22Rv1 (cell line): Measurements from ENCODE around the gene LAMTOR4.
A peak's percentile ranks its signal among the peaks of the same experiment; 100 is the strongest.

Source experiments
- H3K27ac ChIP-seq: fragments of 450-650 bp; 2 replicates; pipeline ENCODE4 v1.5.1; 2017
- CTCF ChIP-seq: fragments of 450-650 bp; IDR thresholded peaks from 2 replicates; pipeline ENCODE4 v1.5.1; 2017; ENCODE audit warnings: mild to moderate bottlenecking
- ZFX ChIP-seq: fragments of 450-650 bp; IDR thresholded peaks from 2 replicates; pipeline ENCODE4 v1.6.1; 2017; ENCODE audit warnings: antibody characterized with exemption, borderline replicate concordance

The LAMTOR4 gene

GRCh38 chr7:100148559-100149328, at the start of gene LAMTOR4:
Gene LAMTOR4 (plus strand): TSS chr7:100148918. CDS start chr7:100148973, 55 bp downstream.
- TF ChIP-seq CTCF (no peak), ZFX (no peak)
- H3K27ac ChIP-seq, result peak within 1 kb of the TSS; percentile 76

- peak overlapping the region; percentile 100 for H3K27ac ChIP-seq
- TF ChIP-seq ZFX, result no peak
- TF ChIP-seq CTCF, result no peak
Observed at GRCh38 chr7:100099452-100099851, 49.3 kb upstream of the LAMTOR4 start.

GRCh38 chr7:100100420-100101015, 48.2 kb upstream of the LAMTOR4 start:
- H3K27ac ChIP-seq, result peak overlapping the region; percentile 100
- TF ChIP-seq ZFX, result no peak
- no peak for TF ChIP-seq CTCF

GRCh38 chr7:100101016-100101862, 47.5 kb upstream of the LAMTOR4 start, which contains the start of the genes AP4M1 and MCM7:
Gene AP4M1 (plus strand): TSS chr7:100101643. CDS start chr7:100101715, 72 bp downstream.
Gene MCM7 (minus strand): TSS chr7:100101397. CDS start chr7:100101294, 103 bp downstream.
- TF ChIP-seq ZFX, result no peak
- TF ChIP-seq CTCF, result no peak
- H3K27ac ChIP-seq, result peak within 1 kb of the TSS; percentile 100

GRCh38 chr7:100102950-100103840, 45.5 kb upstream of the LAMTOR4 start:
- peak overlapping the region; percentile 100 for H3K27ac ChIP-seq
- TF ChIP-seq ZFX, result no peak
- TF ChIP-seq CTCF, result no peak

- TF ChIP-seq CTCF (no peak), ZFX (no peak)
- H3K27ac ChIP-seq, result no peak overlapping the region
Observed at GRCh38 chr7:100105534-100105933, 43.2 kb upstream of the LAMTOR4 start.
